Mucosa of rectum (tissue), 2 donors: ENCODE results near the gene MRPS18B.
"Not testable (repeated sequence)": the region's sequence is repeated elsewhere in the genome, so short reads cannot be mapped to it uniquely, and the experiment has no call there.

Experiments
- H3K27ac ChIP-seq, 2 donors: one replicate each; pipeline ENCODE4 v1.7.0; 2013; ENCODE audit warnings: inconsistent platforms in 2 of 2, low read depth in 2 of 2, low read length in 2 of 2
- H3K27me3 ChIP-seq, 2 donors: one replicate each; pipeline ENCODE4 v1.7.0; 2013; ENCODE audit warnings: low read length in 2 of 2; ENCODE audit not compliant: control insufficient read depth in 2 of 2, insufficient read depth in 2 of 2
- H3K36me3 ChIP-seq, 2 donors: one replicate each; pipeline ENCODE4 v1.7.0; 2013; ENCODE audit warnings: low read length in 2 of 2; ENCODE audit not compliant: control insufficient read depth in 2 of 2, insufficient read depth in 2 of 2
- H3K4me1 ChIP-seq, 2 donors: one replicate each; pipeline ENCODE4 v1.7.0; 2013; ENCODE audit warnings: low read length in 2 of 2, mild to moderate bottlenecking in 1 of 2; ENCODE audit not compliant: control insufficient read depth in 2 of 2, insufficient read depth in 2 of 2
- H3K4me3 ChIP-seq, 2 donors: one replicate each; pipeline ENCODE4 v1.7.0; 2013; ENCODE audit warnings: low read length in 2 of 2
- H3K9ac ChIP-seq, 2 donors: one replicate each; pipeline ENCODE4 v1.7.0; 2013; ENCODE audit warnings: low read length in 2 of 2, low read depth in 1 of 2, mild to moderate bottlenecking in 1 of 2
- H3K9me3 ChIP-seq, 2 donors: one replicate each; pipeline ENCODE4 v1.7.0; 2013; ENCODE audit warnings: low read length in 2 of 2; ENCODE audit not compliant: control insufficient read depth in 2 of 2
- donor health status: healthy.
- donor health status: Normal muscosa, but diverticular disease.

MRPS18B gene

GRCh38 chr6:30589754-30590358, 27.8 kb upstream of the MRPS18B start:
- peaks cover 46 to 58% of the 10 kb centered on the region in 2 donors for H3K36me3 ChIP-seq
- no peak overlapping the region for H3K27ac ChIP-seq
- no peaks in the 10 kb centered on the region for H3K9me3 ChIP-seq
- H3K4me3 ChIP-seq = no peak overlapping the region
- no peak overlapping the region for H3K9ac ChIP-seq
- H3K4me1 ChIP-seq = no peaks in the 10 kb centered on the region
- no peaks in the 10 kb centered on the region for H3K27me3 ChIP-seq

DNA sequence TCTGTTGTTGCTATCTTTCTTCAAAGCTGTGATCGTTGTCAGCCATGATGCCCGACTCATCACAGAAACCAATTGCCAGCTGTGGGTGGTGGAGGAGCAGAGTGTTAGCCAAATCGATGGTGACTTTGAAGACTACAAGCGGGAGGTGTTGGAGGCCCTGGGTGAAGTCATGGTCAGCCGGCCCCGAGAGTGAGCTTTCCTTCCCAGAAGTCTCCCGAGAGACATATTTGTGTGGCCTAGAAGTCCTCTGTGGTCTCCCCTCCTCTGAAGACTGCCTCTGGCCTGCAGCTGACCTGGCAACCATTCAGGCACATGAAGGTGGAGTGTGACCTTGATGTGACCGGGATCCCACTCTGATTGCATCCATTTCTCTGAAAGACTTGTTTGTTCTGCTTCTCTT, 27.1 kb upstream of the MRPS18B start:
- Histone ChIP-seq H3K27ac (no peak overlapping the region), H3K27me3 (no peaks in the 10 kb centered on the region), H3K4me3 (no peak overlapping the region), H3K4me1 (no peaks in the 10 kb centered on the region), H3K9ac (no peak overlapping the region), H3K36me3 (peaks cover 40 to 51% of the 10 kb centered on the region in 2 donors), H3K9me3 (no peaks in the 10 kb centered on the region)

- H3K36me3 ChIP-seq = peaks cover 35 to 46% of the 10 kb centered on the region in 2 donors
- no peaks in the 10 kb centered on the region for H3K27me3 ChIP-seq
- no peaks in the 10 kb centered on the region for H3K9me3 ChIP-seq
- H3K4me1 ChIP-seq = no peaks in the 10 kb centered on the region
- H3K9ac ChIP-seq = no peak overlapping the region
- H3K4me3 ChIP-seq = no peak overlapping the region
- H3K27ac ChIP-seq = no peak overlapping the region
Measured at GRCh38 chr6:30591008-30591407, 26.6 kb upstream of the MRPS18B start.

- H3K9ac ChIP-seq = no peak overlapping the region
- H3K36me3 ChIP-seq = peaks cover 28 to 36% of the 10 kb centered on the region in 2 donors
- no peaks in the 10 kb centered on the region for H3K4me1 ChIP-seq
- H3K4me3 ChIP-seq = no peak overlapping the region
- no peaks in the 10 kb centered on the region for H3K27me3 ChIP-seq
- H3K9me3 ChIP-seq = no peaks in the 10 kb centered on the region
- H3K27ac ChIP-seq = no peak overlapping the region
Measured at GRCh38 chr6:30592287-30592686, 25.4 kb upstream of the MRPS18B start.

DNA sequence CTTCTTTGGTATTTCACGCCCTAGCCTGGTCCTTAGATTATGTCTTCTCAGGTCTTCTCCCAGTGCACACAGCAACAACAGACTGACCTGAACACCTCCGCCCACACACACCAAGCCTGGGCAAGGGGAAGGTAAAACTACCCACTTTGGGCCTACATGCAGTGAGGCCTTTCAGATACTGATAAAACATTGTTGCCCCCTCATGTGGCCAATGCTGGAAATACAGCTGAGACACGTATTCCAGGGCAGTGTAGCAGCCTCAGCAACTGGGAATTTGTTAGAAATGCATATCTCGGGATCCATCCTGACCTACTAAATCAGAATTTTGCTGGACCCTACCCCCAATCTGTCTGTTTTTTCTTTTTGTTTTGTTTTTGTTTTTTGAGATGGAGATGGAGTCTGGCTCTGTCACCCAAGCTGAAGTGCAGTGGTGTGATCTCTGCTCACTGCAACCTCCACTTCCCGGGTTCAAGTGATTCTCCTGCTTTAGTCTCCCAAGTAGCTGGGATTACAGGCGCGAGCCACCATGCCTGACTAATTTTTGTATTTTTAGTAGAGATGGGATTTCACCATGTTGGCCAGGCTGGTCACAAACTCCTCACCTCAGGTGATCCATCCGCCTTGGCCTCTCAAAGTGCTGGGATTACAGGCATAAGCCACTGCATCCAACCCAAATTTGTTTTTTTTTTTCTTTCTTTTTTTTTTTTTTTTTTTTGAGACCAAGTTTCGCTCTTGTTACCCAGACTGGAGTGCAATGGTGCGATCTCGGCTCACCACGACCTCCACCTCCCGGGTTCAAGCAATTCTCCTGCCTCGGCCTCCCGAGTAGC, 20.1 kb upstream of the MRPS18B start:
- H3K4me3 ChIP-seq, H3K9ac ChIP-seq, H3K27ac ChIP-seq, H3K4me1 ChIP-seq, H3K27me3 ChIP-seq, H3K9me3 ChIP-seq: not testable (repeated sequence)
- H3K36me3 ChIP-seq = peaks cover 22 to 24% of the 10 kb centered on the region in 2 donors

- Histone ChIP-seq H3K27ac (no peak overlapping the region), H3K4me1 (no peaks in the 10 kb centered on the region), H3K9me3 (no peaks in the 10 kb centered on the region), H3K4me3 (no peak overlapping the region), H3K27me3 (no peaks in the 10 kb centered on the region), H3K9ac (no peak overlapping the region), H3K36me3 (peaks cover 37 to 39% of the 10 kb centered on the region in 2 donors)
Measured at GRCh38 chr6:30598912-30599624, 18.6 kb upstream of the MRPS18B start.

DNA sequence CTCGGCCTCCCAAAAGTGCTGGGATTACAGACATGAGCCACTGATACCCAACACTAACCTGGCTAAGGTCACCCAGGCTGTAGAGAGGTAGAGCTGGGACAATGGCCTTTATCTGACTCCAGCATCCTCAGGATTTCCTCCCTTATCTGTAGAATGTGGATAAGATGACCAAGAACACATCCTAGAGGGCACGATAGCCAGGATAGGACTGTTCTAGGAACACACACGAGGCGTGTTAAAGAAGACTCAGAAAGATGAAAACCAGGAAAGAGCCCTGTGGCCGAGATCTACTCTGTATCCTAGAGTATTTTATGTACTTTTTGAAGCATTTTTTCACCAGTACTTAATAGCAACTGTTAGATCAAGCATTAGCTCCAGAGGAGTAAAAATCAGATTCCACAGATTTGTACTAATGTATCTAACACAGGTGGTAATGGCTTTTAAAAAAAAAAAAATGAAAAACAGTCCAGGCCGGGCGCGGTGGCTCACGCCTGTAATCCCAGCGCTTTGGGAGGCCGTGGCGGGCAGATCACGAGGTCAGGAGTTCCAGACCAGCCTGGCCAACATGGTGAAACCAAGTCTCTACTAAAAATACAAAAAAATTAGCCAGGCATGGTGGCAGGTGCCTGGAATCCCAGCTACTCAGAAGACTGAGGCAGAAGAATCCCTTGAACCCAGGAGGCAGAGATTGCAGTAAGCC, 17.9 kb upstream of the MRPS18B start:
- H3K27ac ChIP-seq = no peak overlapping the region
- H3K4me3 ChIP-seq = no peak overlapping the region
- H3K9me3 ChIP-seq = no peaks in the 10 kb centered on the region
- no peak overlapping the region for H3K9ac ChIP-seq
- H3K4me1 ChIP-seq = no peaks in the 10 kb centered on the region
- peaks cover 43 to 45% of the 10 kb centered on the region in 2 donors for H3K36me3 ChIP-seq
- H3K27me3 ChIP-seq = no peaks in the 10 kb centered on the region

- Histone ChIP-seq H3K27me3 (no peaks in the 10 kb centered on the region), H3K36me3 (peaks cover 50 to 51% of the 10 kb centered on the region in 2 donors), H3K27ac (no peak overlapping the region), H3K4me1 (no peaks in the 10 kb centered on the region), H3K9me3 (no peaks in the 10 kb centered on the region), H3K4me3 (no peak overlapping the region), H3K9ac (no peak overlapping the region)
Measured at GRCh38 chr6:30600451-30600961, 17.1 kb upstream of the MRPS18B start.

DNA sequence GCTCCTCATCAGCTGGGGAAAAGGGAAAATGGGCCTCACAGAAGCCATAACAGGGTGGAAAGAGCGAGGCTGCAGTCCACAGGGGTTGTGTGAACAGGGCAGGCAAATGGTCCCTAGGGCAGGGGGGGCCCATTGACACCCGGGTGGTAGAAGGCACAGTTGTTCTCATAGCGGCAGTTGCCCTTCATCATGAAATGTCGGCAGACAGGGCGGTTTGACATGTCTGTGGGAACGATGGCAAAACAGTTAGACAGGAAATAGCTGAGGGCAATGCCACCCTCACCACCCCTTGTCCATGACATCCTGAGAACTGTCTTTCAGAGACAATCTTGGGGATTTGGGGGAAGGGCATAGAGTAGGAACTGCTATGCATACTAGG, 16.2 kb upstream of the MRPS18B start:
- H3K27ac ChIP-seq = no peak overlapping the region

More for the DNA sequence above, 16.2 kb upstream of the MRPS18B start:
- peaks cover 58 to 59% of the 10 kb centered on the region in 2 donors for H3K36me3 ChIP-seq
- H3K4me3 ChIP-seq = no peak overlapping the region
- H3K9ac ChIP-seq = no peak overlapping the region
- no peaks in the 10 kb centered on the region for H3K9me3 ChIP-seq
- no peaks in the 10 kb centered on the region for H3K4me1 ChIP-seq
- H3K27me3 ChIP-seq = no peaks in the 10 kb centered on the region
